Duodenal mucosa (tissue), 2 donors: Measurements from ENCODE around the gene TCFL5.

Experiments used
- H3K27ac ChIP-seq: one replicate; pipeline ENCODE4 v1.7.0; 2013; ENCODE audit warnings: low read depth, low read length
- H3K27me3 ChIP-seq, 2 donors: one replicate each; pipeline ENCODE4 v1.7.0; 2013; ENCODE audit warnings: low read length in 2 of 2, control low read depth in 1 of 2; ENCODE audit not compliant: insufficient read depth in 2 of 2, control insufficient read depth in 1 of 2
- H3K36me3 ChIP-seq, 2 donors: one replicate each; pipeline ENCODE4 v1.7.0; 2013; ENCODE audit warnings: low read length in 2 of 2, control low read depth in 1 of 2; ENCODE audit not compliant: insufficient read depth in 2 of 2, control insufficient read depth in 1 of 2
- H3K4me1 ChIP-seq, 2 donors: one replicate each; pipeline ENCODE4 v1.7.0; 2013; ENCODE audit warnings: low read length in 2 of 2, control low read depth in 1 of 2; ENCODE audit not compliant: insufficient read depth in 2 of 2, control insufficient read depth in 1 of 2
- H3K4me3 ChIP-seq, 2 donors: one replicate each; pipeline ENCODE4 v1.7.0; 2013; ENCODE audit warnings: low read length in 2 of 2, low read depth in 1 of 2
- H3K9ac ChIP-seq, 2 donors: one replicate each; pipeline ENCODE4 v1.7.0; 2013; ENCODE audit warnings: low read length in 2 of 2, low read depth in 1 of 2
- H3K9me3 ChIP-seq, 2 donors: one replicate each; pipeline ENCODE4 v1.7.0; 2013; ENCODE audit warnings: low read length in 2 of 2, control low read depth in 1 of 2; ENCODE audit not compliant: control insufficient read depth in 1 of 2

Gene TCFL5

DNA sequence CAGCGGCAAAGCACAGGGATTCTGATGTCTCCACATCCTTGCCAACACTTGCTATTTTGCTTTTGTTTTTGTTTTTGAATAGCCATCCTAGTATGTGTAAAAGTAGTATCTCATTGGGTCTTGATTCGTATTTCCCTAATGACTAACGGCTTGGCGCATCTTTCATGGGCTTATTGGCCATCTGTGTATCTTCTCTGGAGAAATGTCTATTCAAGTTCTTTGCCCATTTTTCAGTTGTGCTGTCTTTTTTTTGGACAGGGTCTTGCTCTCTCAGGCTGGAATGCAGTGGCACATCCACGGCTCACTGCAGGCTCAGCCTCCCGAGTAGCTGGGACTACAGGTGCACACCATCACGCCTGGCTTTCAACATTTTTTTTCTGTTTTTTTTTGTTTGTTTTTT is 17.4 kb downstream of the TCFL5 start:
- Histone ChIP-seq H3K4me1 (peaks cover 2 to 12% of the 10 kb centered on the region in 2 donors), H3K4me3 (no peak overlapping the region), H3K9me3 (no peaks in the 10 kb centered on the region), H3K27me3 (no peaks in the 10 kb centered on the region), H3K36me3 (no peaks in the 10 kb centered on the region), H3K9ac (no peak overlapping the region), H3K27ac (no peak overlapping the region)

DNA sequence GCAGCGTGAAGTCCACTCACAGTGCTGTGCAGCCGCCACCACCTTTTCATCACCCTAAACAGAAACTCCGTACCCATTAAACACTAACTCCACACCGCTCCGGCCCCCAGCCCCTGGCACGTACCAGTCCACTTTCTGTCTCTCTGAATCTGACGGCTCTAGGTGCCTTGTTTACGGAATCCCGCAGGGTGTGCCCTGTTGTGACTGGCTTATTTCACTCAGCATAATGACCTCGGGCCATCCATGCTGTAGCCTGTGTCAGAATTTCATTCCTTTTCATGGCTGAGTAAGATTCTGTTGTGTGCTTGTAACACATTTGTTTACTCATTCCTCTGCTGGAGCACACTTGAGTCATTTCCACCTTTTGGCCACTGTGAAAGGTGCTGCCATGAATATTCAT is 18.0 kb downstream of the TCFL5 start:
- H3K4me3 ChIP-seq: no peak overlapping the region
- H3K9me3 ChIP-seq: no peaks in the 10 kb centered on the region
- H3K27me3 ChIP-seq: no peaks in the 10 kb centered on the region
- peaks cover 8 to 15% of the 10 kb centered on the region in 2 donors for H3K4me1 ChIP-seq
- H3K27ac ChIP-seq: no peak overlapping the region
- no peak overlapping the region for H3K9ac ChIP-seq
- H3K36me3 ChIP-seq: no peaks in the 10 kb centered on the region

DNA sequence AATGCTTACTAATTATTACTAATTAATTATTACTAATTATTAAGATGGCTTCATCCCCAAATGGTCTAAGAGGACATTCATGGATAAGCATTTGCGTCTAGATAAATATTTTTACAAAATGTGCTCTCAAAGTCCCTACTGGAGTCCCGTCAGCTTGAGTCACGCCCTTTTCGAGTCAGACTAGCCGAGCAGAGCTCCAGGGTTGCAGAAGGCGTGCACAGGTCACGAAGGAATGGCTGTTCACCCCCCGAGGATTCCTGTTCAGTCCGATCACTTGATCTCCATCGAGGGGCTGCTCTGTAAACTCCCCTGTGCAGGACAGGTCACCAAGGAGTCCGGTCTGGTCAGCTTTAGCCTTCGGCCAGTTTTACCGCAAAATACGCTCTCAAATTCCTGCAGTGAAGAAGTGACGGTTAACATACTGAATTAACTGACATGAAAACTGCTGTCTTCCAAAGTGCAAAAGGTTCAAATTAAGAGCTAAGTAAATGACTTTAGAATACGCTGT is 19.9 kb downstream of the TCFL5 start:
- Histone ChIP-seq H3K27me3 (no peaks in the 10 kb centered on the region), H3K36me3 (no peaks in the 10 kb centered on the region), H3K4me3 (no peak overlapping the region), H3K9me3 (no peaks in the 10 kb centered on the region), H3K9ac (no peak overlapping the region), H3K4me1 (peaks cover 14 to 25% of the 10 kb centered on the region in 2 donors), H3K27ac (no peak overlapping the region)

DNA sequence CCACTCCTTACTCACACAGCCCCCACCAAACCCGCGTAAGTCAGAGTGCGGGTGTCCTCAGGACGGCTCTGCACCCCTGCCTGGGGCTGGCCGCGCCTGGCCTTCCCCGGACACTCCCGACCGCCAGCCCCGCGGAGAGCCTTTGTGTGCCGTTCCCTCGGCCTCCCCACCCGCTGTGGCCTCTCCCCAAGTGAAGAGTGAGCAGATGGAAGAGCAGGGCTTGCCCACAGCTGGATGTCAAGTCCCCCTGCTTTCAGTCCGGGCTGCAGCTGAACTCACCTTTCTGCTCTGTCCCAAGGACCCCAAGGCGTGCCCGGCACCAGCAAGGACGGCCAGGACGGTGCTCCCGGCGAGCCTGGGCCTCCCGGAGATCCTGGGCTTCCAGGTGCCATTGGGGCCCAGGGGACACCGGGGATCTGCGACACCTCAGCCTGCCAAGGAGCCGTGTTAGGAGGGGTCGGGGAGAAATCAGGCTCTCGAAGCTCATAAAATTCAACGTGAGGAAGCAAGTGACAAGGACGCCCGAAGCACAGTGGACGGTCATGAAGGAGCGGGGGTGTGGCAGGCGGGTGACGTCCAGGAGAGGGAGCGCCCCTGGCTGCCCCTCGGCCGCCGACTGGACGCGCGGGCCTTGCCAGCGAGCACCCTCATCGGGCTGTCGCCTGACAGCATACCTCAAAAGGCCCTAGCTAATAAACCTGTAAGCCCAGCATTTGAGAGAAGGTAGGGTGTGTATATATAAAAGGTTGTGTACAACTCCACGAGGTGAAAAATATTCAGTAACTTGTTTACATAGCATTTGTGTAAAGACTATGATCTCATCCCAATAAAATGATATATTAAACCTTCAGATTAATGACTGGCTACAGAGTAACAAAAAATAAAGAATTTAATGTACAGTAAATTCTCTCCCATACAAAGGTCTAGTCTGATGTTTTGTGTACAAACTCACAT is 21.1 kb downstream of the TCFL5 start:
- H3K4me3 ChIP-seq: no peak overlapping the region
- no peaks in the 10 kb centered on the region for H3K27me3 ChIP-seq
- no peaks in the 10 kb centered on the region for H3K36me3 ChIP-seq

DNA sequence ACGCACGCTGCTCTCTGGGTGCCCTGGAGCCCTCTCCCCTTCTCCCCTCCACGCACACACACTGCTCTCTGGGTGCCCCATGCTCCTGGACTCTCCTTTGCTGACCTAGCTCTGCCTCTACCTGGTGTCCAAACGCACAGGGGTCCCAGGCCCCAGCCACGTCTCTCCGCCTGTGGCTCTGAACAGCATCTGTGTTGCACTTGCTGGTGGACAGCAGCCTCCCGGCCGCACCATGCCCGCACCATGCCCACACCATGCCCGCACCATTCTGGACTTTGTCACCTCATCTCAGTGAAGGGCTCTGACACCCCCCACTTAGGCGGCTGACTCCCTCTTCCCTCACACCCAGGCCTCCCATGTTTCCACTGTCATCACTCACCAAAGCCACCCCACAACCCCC is 21.8 kb downstream of the TCFL5 start:
- Histone ChIP-seq H3K36me3 (no peaks in the 10 kb centered on the region), H3K9me3 (no peaks in the 10 kb centered on the region), H3K27ac (no peak overlapping the region), H3K4me1 (peaks cover 14 to 25% of the 10 kb centered on the region in 2 donors), H3K4me3 (no peak overlapping the region), H3K9ac (no peak overlapping the region), H3K27me3 (no peaks in the 10 kb centered on the region)

More for the DNA sequence above, 21.1 kb downstream of the TCFL5 start:
- Histone ChIP-seq H3K9ac (no peak overlapping the region), H3K4me1 (peaks cover 14 to 25% of the 10 kb centered on the region in 2 donors), H3K9me3 (no peaks in the 10 kb centered on the region), H3K27ac (no peak overlapping the region)

DNA sequence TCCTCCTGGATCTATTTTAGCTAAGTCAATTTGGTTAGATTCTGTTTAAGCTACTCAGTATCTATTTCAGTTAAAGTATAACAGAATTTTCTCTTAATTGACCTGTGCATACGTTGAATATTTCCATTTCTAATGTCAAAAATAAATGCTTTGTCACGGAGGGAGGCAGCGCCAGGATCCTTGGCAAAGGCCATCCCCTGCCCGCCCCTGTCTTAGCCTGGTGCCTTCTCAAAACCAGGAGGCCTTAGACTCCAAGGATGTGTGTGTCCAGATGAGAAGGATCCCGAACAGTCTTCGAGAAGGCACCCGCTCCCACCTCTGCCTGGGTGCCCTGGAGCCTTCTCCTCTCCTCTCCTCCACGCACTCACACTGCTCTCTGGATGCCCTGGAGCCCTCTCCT is 22.4 kb downstream of the TCFL5 start:
- Histone ChIP-seq H3K27me3 (no peaks in the 10 kb centered on the region), H3K4me1 (peaks cover 14 to 25% of the 10 kb centered on the region in 2 donors), H3K36me3 (no peaks in the 10 kb centered on the region), H3K9ac (no peak overlapping the region), H3K27ac (no peak overlapping the region), H3K9me3 (no peaks in the 10 kb centered on the region), H3K4me3 (no peak overlapping the region)

DNA sequence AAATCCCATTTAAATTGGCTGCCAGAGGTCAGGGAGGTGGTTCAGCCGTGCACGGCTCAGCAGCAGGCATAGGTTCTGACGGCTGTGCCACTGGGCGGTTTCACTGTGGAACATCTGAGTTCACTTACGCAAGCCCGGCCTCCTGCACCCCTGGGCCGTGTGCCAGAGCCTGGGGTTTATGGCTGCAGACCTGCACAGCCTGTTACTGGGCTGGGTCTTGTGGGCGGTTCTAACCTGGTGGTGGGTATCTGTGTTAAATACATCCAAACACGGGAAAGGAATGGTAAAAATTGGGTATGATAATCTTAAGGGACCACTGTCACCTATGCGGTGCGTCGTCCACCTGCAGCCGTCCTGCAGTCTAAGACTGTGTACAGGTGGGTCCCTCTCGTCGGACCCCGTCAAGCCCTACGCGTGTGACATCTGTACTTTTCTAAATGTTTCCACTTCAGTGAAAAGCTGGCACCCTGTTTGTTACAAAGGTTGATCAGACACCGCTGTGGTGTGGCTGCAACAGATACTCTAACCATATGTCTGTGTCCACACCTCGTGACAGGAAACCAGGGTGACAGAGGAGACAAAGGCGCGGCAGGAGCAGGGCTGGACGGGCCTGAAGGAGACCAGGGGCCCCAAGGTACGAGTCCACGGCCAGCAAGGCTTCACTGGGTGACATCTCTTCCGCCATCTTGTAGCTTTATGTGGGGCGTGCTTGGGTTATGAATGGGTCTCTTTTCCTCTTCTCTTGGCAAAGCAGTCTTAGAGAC is 23.3 kb downstream of the TCFL5 start:
- Histone ChIP-seq H3K27ac (peak overlapping the region; percentile 78), H3K4me1 (peaks cover 14 to 25% of the 10 kb centered on the region in 2 donors), H3K9ac (peak overlapping the region; percentile 34 to 63), H3K27me3 (no peaks in the 10 kb centered on the region), H3K9me3 (no peaks in the 10 kb centered on the region), H3K36me3 (no peaks in the 10 kb centered on the region), H3K4me3 (peak overlapping the region; percentile 40 to 59)

DNA sequence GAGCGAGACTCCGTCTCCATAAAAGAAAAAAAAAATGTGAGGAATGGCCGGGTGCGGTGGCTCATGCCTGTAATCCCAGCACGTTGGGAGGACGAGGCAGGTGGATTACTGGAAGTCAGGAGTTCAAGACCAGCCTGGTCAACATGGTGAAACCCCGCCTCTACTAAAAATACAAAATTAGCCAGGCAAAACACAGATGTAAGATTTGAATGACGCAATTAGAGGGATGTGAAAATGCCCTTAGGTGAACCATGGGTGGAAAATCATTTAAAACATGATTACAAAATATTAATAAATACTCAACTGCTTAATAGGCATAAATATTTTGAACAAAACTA is 23.9 kb downstream of the TCFL5 start:
- peaks cover 18 to 30% of the 10 kb centered on the region in 2 donors for H3K4me1 ChIP-seq
- no peak overlapping the region for H3K4me3 ChIP-seq
- no peaks in the 10 kb centered on the region for H3K36me3 ChIP-seq
- peak overlapping the region; percentile 2 for H3K27ac ChIP-seq
- no peaks in the 10 kb centered on the region for H3K9me3 ChIP-seq
- H3K27me3 ChIP-seq: no peaks in the 10 kb centered on the region
- H3K9ac ChIP-seq: no peak overlapping the region

DNA sequence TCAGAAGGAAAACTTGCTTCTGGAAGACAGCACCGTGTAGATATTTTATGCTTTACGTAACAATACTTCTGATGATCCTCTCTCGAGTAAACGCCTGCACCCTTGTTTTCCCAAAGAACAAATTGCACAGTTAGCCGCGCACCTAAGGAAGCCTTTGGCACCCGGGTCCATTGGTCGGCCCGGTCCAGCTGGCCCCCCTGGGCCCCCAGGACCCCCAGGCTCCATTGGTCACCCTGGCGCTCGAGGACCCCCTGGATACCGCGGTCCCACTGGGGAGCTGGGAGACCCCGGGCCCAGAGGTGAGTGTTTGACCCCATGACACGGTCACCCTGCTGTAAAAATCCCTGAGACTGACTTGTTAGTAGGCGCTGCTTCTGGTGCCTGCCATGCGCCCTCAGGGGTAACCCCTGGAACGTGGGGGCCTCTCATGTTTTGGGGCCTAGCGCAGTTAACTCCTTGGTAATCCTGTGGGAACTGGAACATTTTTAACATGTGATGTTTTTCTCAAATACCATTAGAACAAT is 24.6 kb downstream of the TCFL5 start:
- H3K9me3 ChIP-seq: no peaks in the 10 kb centered on the region
- no peak overlapping the region for H3K9ac ChIP-seq
- H3K36me3 ChIP-seq: no peaks in the 10 kb centered on the region
- peaks cover 25 to 37% of the 10 kb centered on the region in 2 donors for H3K4me1 ChIP-seq
- no peaks in the 10 kb centered on the region for H3K27me3 ChIP-seq
- no peak overlapping the region for H3K4me3 ChIP-seq
- no peak overlapping the region for H3K27ac ChIP-seq
